Measurements from ENCODE around the gene ATP2A1.

Gene ATP2A1

GRCh38 chr16:28878083-28878926 lies at the start of gene ATP2A1:
TSS of gene ATP2A1 (plus strand) at chr16:28878488. CDS start at chr16:28878672, 184 bp downstream.
- H3K9me3 ChIP-seq (ENCODE audit: low read depth, low read length): no peaks in the 10 kb centered on the region
- H3K9ac ChIP-seq (ENCODE audit: insufficient read length): peak within 1 kb of the TSS; percentile 84
- peaks cover 6% of the 10 kb centered on the region for H3K36me3 ChIP-seq (ENCODE audit: insufficient read depth, low read length)
- TF ChIP-seq POLR2AphosphoS5 (IDR thresholded peaks at IDR 0.05; ENCODE audit: borderline replicate concordance, low read depth, low read length): no peak
- TF ChIP-seq FOXP2 (optimal IDR thresholded peaks at IDR 0.05; ENCODE audit: control extremely low read depth, extremely low read length, insufficient read depth): no peak
- no peak for TF ChIP-seq EZH2 (IDR thresholded peaks at IDR 0.05)
- DNase-seq (ENCODE audit: low read depth, low spot score): no peak
- no peak within 1 kb of the TSS for H3K27ac ChIP-seq
- H3K4me3 ChIP-seq: peak within 1 kb of the TSS; percentile 86

GRCh38 chr16:28829747-28830146 lies 48.5 kb upstream of the ATP2A1 start:
- Histone ChIP-seq H3K36me3 (ENCODE audit: insufficient read depth, low read length) (peaks cover 100% of the 10 kb centered on the region), H3K9me3 (ENCODE audit: low read depth, low read length) (no peaks in the 10 kb centered on the region), H3K9ac (ENCODE audit: insufficient read length) (no peak overlapping the region)

GRCh38 chr16:28830531-28830930 lies 47.8 kb upstream of the ATP2A1 start:
- H3K9me3 ChIP-seq (ENCODE audit: low read depth, low read length): no peaks in the 10 kb centered on the region
- no peak overlapping the region for H3K27ac ChIP-seq
- no peak overlapping the region for H3K9ac ChIP-seq (ENCODE audit: insufficient read length)
- H3K36me3 ChIP-seq (ENCODE audit: insufficient read depth, low read length): peaks cover 100% of the 10 kb centered on the region
- DNase-seq (ENCODE audit: low read depth, low spot score): no peak
- no peak overlapping the region for H3K4me3 ChIP-seq
- TF ChIP-seq FOXP2 (optimal IDR thresholded peaks at IDR 0.05; ENCODE audit: control extremely low read depth, extremely low read length, insufficient read depth): no peak
- no peak for TF ChIP-seq EZH2 (IDR thresholded peaks at IDR 0.05)
- no peak for TF ChIP-seq POLR2AphosphoS5 (IDR thresholded peaks at IDR 0.05; ENCODE audit: borderline replicate concordance, low read depth, low read length)

More at GRCh38 chr16:28829747-28830146, 48.5 kb upstream of the ATP2A1 start:
- Histone ChIP-seq H3K4me3 (no peak overlapping the region), H3K27ac (no peak overlapping the region)
- TF ChIP-seq EZH2 (IDR thresholded peaks at IDR 0.05): no peak
- no peak for TF ChIP-seq POLR2AphosphoS5 (IDR thresholded peaks at IDR 0.05; ENCODE audit: borderline replicate concordance, low read depth, low read length)
- no peak for DNase-seq (ENCODE audit: low read depth, low spot score)

- TF ChIP-seq FOXP2 (optimal IDR thresholded peaks at IDR 0.05; ENCODE audit: control extremely low read depth, extremely low read length, insufficient read depth) (no peak), EZH2 (IDR thresholded peaks at IDR 0.05) (no peak), POLR2AphosphoS5 (IDR thresholded peaks at IDR 0.05; ENCODE audit: borderline replicate concordance, low read depth, low read length) (no peak)
- DNase-seq (ENCODE audit: low read depth, low spot score): no peak
- H3K9ac ChIP-seq (ENCODE audit: insufficient read length): no peak overlapping the region
- H3K4me3 ChIP-seq: no peak overlapping the region
- no peaks in the 10 kb centered on the region for H3K9me3 ChIP-seq (ENCODE audit: low read depth, low read length)
- H3K27ac ChIP-seq: no peak overlapping the region
- H3K36me3 ChIP-seq (ENCODE audit: insufficient read depth, low read length): peaks cover 85% of the 10 kb centered on the region
Observed at GRCh38 chr16:28834349-28834748, 43.9 kb upstream of the ATP2A1 start.

- Histone ChIP-seq H3K36me3 (ENCODE audit: insufficient read depth, low read length) (peaks cover 76% of the 10 kb centered on the region), H3K27ac (no peak overlapping the region), H3K9ac (ENCODE audit: insufficient read length) (no peak overlapping the region), H3K9me3 (ENCODE audit: low read depth, low read length) (no peaks in the 10 kb centered on the region), H3K4me3 (no peak overlapping the region)
- TF ChIP-seq FOXP2 (optimal IDR thresholded peaks at IDR 0.05; ENCODE audit: control extremely low read depth, extremely low read length, insufficient read depth) (no peak), POLR2AphosphoS5 (IDR thresholded peaks at IDR 0.05; ENCODE audit: borderline replicate concordance, low read depth, low read length) (no peak), EZH2 (IDR thresholded peaks at IDR 0.05) (no peak)
- DNase-seq (ENCODE audit: low read depth, low spot score): no peak
Observed at GRCh38 chr16:28834873-28835863, 43.1 kb upstream of the ATP2A1 start.

- Histone ChIP-seq H3K36me3 (ENCODE audit: insufficient read depth, low read length) (peaks cover 67% of the 10 kb centered on the region), H3K27ac (no peak overlapping the region), H3K4me3 (no peak overlapping the region), H3K9ac (ENCODE audit: insufficient read length) (no peak overlapping the region), H3K9me3 (ENCODE audit: low read depth, low read length) (no peaks in the 10 kb centered on the region)
- TF ChIP-seq POLR2AphosphoS5 (IDR thresholded peaks at IDR 0.05; ENCODE audit: borderline replicate concordance, low read depth, low read length): no peak; the same call in 1 of the 2 replicates
- TF ChIP-seq EZH2 (IDR thresholded peaks at IDR 0.05): no peak
- TF ChIP-seq FOXP2 (optimal IDR thresholded peaks at IDR 0.05; ENCODE audit: control extremely low read depth, extremely low read length, insufficient read depth): no peak
- no peak for DNase-seq (ENCODE audit: low read depth, low spot score)
Observed at GRCh38 chr16:28835864-28836760, 42.2 kb upstream of the ATP2A1 start.

- DNase-seq (ENCODE audit: low read depth, low spot score): no peak
- TF ChIP-seq EZH2 (IDR thresholded peaks at IDR 0.05) (no peak), POLR2AphosphoS5 (IDR thresholded peaks at IDR 0.05; ENCODE audit: borderline replicate concordance, low read depth, low read length) (no peak), FOXP2 (optimal IDR thresholded peaks at IDR 0.05; ENCODE audit: control extremely low read depth, extremely low read length, insufficient read depth) (no peak)
- Histone ChIP-seq H3K4me3 (no peak overlapping the region), H3K9me3 (ENCODE audit: low read depth, low read length) (no peaks in the 10 kb centered on the region), H3K36me3 (ENCODE audit: insufficient read depth, low read length) (peaks cover 61% of the 10 kb centered on the region), H3K27ac (no peak overlapping the region), H3K9ac (ENCODE audit: insufficient read length) (no peak overlapping the region)
Observed at GRCh38 chr16:28836761-28837064, 41.6 kb upstream of the ATP2A1 start.

Data from SK-N-MC (cell line).